Measurements from ENCODE around the gene CSTPP1.

Gene CSTPP1

GRCh38 chr11:46900091-46900746 lies 36.3 kb upstream of the CSTPP1 start:
- no peak for DNase-seq (ENCODE audit: extremely low read depth, low read depth)
- TF ChIP-seq, protein P1, sequence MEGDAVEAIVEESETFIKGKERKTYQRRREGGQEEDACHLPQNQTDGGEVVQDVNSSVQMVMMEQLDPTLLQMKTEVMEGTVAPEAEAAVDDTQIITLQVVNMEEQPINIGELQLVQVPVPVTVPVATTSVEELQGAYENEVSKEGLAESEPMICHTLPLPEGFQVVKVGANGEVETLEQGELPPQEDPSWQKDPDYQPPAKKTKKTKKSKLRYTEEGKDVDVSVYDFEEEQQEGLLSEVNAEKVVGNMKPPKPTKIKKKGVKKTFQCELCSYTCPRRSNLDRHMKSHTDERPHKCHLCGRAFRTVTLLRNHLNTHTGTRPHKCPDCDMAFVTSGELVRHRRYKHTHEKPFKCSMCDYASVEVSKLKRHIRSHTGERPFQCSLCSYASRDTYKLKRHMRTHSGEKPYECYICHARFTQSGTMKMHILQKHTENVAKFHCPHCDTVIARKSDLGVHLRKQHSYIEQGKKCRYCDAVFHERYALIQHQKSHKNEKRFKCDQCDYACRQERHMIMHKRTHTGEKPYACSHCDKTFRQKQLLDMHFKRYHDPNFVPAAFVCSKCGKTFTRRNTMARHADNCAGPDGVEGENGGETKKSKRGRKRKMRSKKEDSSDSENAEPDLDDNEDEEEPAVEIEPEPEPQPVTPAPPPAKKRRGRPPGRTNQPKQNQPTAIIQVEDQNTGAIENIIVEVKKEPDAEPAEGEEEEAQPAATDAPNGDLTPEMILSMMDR (IDR thresholded peaks at IDR 0.05; ENCODE audit: low read depth, low read length): no peak

DNA sequence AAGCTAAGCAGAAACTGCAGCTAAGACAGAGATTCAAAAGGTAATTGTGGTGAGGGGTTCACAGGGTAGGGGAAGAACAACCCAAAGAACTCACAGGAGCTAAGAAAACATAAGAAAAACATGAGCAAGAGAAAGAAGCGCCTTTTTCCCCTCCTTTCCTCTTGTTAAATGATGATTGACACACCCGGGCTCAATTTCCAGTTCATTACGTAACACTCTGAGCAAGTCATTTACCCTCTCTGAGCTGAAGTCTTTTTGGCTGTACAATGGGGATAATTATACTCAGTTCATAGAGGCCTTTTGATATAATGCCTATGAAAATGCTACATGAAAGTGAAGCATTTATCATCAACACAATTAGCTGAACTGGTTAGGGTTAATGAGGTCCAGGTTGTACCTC lies 35.4 kb upstream of the CSTPP1 start:
- DNase-seq (ENCODE audit: extremely low read depth, low read depth): no peak
- TF ChIP-seq, protein P1 (IDR thresholded peaks at IDR 0.05; ENCODE audit: low read depth, low read length): no peak

- TF ChIP-seq, protein P1 (IDR thresholded peaks at IDR 0.05; ENCODE audit: low read depth, low read length): no peak
- no peak for DNase-seq (ENCODE audit: extremely low read depth, low read depth)
Measured at GRCh38 chr11:46902694-46903093, 33.9 kb upstream of the CSTPP1 start.

DNA sequence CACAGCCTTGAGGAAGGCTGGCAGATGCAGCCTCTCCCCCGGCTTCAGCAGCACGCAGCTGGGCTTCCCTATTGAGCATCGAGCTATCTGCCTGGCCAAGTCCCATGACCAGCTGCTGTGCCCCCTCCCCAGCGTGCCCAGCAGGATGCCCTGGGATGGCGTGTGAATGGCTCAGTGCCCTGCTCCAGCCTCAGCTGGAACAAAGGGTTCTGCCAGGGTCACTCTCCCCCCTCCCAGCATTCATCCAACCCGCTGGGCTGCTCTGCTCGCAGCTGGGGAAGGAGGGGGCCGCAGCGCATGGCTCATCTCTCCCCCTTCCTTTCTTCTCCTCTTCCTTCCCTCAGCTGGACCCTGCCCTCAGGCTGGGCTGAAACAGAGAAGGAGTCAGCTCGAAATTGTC lies 32.7 kb upstream of the CSTPP1 start:
- no peak for DNase-seq (ENCODE audit: extremely low read depth, low read depth)
- TF ChIP-seq, protein P1 (IDR thresholded peaks at IDR 0.05; ENCODE audit: low read depth, low read length): no peak

DNA sequence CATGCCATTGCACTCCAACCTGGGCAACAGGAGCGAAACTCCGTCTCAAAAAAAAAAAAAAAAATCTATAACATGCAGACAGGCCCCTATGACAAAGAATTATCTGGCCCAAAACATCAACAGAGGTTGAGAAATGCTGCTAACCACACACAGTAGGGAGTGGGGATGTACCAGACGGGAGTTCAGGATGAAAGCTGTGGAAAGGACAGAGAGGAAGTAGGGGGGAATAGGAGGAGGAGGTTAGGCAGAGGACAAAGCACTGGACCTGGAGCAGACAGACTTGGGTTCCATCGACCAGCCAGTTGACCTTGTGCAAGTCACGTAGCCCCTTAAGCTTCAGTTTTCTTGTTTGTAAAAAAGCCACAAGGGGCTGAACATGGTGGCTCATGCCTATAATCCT lies 30.8 kb upstream of the CSTPP1 start:
- no peak for DNase-seq (ENCODE audit: extremely low read depth, low read depth)
- TF ChIP-seq, protein P1 (IDR thresholded peaks at IDR 0.05; ENCODE audit: low read depth, low read length): no peak

- no peak for DNase-seq (ENCODE audit: extremely low read depth, low read depth)
- TF ChIP-seq, protein P1 (IDR thresholded peaks at IDR 0.05; ENCODE audit: low read depth, low read length): no peak
Measured at GRCh38 chr11:46906609-46907041, 29.9 kb upstream of the CSTPP1 start.

- DNase-seq (ENCODE audit: extremely low read depth, low read depth): no peak
- TF ChIP-seq, protein P1 (IDR thresholded peaks at IDR 0.05; ENCODE audit: low read depth, low read length): no peak
Measured at GRCh38 chr11:46907606-46908005, 29.0 kb upstream of the CSTPP1 start.

Measured in AG09319 (cell line).